Measurements from ENCODE around the gene CYP4F22.
"Not testable (repeated sequence)": the region's sequence is repeated elsewhere in the genome, so short reads cannot be mapped to it uniquely, and the experiment has no call there.

The CYP4F22 gene

DNA sequence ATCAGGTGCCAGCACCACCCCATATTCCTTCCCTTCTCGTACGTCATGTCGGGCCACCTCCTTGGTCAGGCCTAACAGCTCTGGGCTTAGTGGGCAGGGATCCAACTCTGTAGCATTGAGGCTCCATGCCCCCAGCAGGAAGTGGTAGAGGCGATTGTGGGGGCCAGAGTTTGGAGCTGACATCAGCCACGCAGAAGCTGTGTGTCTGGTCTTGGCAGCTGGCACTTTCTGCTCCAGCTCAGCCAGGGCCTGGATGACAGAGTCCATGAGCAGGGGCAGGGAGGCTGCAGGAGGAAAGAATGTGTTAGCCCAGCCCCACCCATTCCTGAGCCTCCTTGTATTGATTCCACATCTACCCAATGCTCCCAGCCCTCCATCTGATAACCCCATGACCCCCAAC is 32.0 kb upstream of the CYP4F22 start:
- TF ChIP-seq CTCF (IDR thresholded peaks at IDR 0.05; ENCODE audit: control insufficient read depth, insufficient read depth, low read depth, low read length, missing control alignments): no peak
- DNase-seq (ENCODE audit: low read depth): no peak
- H3K4me3 ChIP-seq (ENCODE audit: control insufficient read depth, low read depth, low read length): no peak overlapping the region

- H3K4me3 ChIP-seq (ENCODE audit: control insufficient read depth, low read depth, low read length): no peak within 1 kb of the TSS
- no peak for DNase-seq (ENCODE audit: low read depth)
- TF ChIP-seq CTCF (IDR thresholded peaks at IDR 0.05; ENCODE audit: control insufficient read depth, insufficient read depth, low read depth, low read length, missing control alignments): no peak
Observed at GRCh38 chr19:15479391-15480345, 28.7 kb upstream of the CYP4F22 start, which contains the start of gene PGLYRP2. TSS of gene PGLYRP2 (minus strand) at chr19:15479501. CDS start at chr19:15479371, 130 bp downstream.

GRCh38 chr19:15480996-15481395 is 27.3 kb upstream of the CYP4F22 start:
- H3K4me3 ChIP-seq (ENCODE audit: control insufficient read depth, low read depth, low read length); DNase-seq (ENCODE audit: low read depth): not testable (repeated sequence)

DNA sequence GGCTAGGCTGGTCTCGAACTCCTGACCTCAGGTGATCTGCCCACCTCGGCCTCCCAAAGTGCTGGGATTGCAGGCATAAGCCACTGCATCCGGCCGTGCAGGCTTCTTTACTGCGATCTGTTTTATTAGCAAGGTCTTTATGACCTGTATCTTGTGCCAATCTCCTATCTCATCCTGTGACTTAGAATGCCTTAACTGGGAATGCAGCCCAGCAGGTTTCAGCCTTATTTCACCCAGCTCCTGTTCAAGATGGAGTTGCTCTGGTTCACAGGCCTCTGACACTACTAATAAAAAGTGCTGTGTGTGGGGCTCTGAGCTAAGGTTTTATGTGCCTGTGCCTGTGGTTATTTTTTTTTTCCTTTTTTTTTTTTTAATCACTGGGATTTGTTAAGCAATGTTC is 22.6 kb upstream of the CYP4F22 start:
- not testable (repeated sequence) for DNase-seq (ENCODE audit: low read depth); H3K4me3 ChIP-seq (ENCODE audit: control insufficient read depth, low read depth, low read length)

DNA sequence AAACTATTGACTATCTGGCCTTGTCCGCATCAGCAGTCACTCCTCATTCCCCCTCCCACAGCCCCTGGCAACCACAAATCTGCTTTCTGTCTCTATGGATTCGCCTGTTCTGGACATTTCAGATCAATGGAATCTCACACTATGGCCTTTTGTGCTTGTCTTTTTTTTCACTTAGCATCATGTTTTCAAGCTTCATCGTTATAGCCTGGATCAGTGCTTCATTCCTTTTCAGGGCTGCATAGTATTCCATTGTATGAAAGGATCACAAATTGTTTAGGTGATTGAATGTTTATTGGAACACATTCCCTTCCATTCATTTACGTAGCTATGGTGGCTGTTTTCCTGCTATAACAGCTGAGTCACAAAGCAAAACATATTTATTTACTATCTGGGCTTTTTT is 21.3 kb upstream of the CYP4F22 start:
- no peak for DNase-seq (ENCODE audit: low read depth)
- H3K4me3 ChIP-seq (ENCODE audit: control insufficient read depth, low read depth, low read length): no peak overlapping the region
- no peak for TF ChIP-seq CTCF (IDR thresholded peaks at IDR 0.05; ENCODE audit: control insufficient read depth, insufficient read depth, low read depth, low read length, missing control alignments)

DNA sequence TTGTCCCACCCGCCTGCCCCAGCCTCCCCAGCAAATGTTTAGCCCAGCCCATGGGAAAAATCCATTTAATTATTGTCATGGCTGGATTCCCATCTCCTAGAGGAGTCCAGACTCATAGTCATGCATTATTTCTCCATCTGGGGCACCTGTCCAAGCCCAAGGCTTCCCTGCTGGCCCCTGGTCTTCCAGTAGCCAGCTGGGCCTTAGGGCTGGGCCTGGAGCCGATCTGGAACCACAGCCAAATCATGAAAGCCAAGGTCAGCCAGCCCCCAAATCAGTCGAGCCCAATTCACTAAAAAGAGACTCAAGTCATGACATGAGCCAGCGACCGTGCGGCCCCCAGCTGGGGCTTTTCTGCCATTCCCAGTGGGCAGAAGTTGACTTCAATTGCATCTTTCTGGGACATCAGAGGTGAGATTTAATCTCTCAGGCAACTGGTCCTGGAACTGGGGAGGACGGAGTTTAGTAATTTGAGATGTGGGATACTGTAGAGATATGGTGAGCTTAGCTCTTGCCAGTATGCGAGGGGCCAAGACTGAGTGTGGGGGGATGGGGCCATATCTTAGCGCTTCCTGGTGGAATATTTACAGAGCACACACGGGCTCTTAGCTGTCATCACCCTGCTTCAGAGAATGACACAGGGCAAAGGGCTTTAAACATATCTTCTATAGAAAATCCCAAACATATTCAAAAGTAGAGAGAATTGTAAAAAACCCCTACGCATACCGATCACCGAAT is 19.7 kb upstream of the CYP4F22 start:
- DNase-seq (ENCODE audit: low read depth): no peak
- TF ChIP-seq CTCF (IDR thresholded peaks at IDR 0.05; ENCODE audit: control insufficient read depth, insufficient read depth, low read depth, low read length, missing control alignments): no peak
- no peak overlapping the region for H3K4me3 ChIP-seq (ENCODE audit: control insufficient read depth, low read depth, low read length)

- TF ChIP-seq CTCF (IDR thresholded peaks at IDR 0.05; ENCODE audit: control insufficient read depth, insufficient read depth, low read depth, low read length, missing control alignments): no peak
- no peak overlapping the region for H3K4me3 ChIP-seq (ENCODE audit: control insufficient read depth, low read depth, low read length)
- no peak for DNase-seq (ENCODE audit: low read depth)
Observed at GRCh38 chr19:15495151-15495550, 13.2 kb upstream of the CYP4F22 start.

Data from AG09309 (cell line).